Measurements from ENCODE around the gene AHCYL2. TPM values are rescaled to one million over a fixed set of nuclear protein-coding genes. Genes with fewer than 3 reads are reported as not detected.
A peak's percentile ranks its signal among the peaks of the same experiment; 100 is the strongest.

The AHCYL2 gene
- polyA plus RNA-seq, 3 donors: 10.7 to 14.6 (median 12.1) TPM

DNA sequence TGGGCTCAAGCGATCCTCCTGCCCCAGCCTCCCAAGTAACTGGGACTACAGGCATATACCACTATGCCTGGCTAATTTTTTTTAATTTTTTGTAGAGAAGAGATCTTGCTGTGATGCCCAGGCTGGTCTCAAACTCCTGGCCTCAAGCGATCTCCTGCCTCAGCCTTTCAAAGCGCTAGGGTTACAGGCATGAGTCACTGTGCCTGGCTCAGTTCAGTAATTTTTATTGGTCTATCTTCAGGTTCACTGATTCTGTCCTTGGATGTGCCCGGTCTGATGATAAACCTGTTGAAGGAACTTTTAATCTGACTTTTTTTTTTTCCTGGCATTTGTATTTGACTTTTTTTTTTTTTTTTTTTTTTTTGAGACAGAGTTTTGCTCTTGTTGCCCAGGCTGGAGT, 169.3 kb downstream of the AHCYL2 start:
- WGBS (ENCODE audit: insufficient coverage): 100% methylated on average over 2 of the region's 4 CpGs
- Histone ChIP-seq H3K79me2 (ENCODE audit: insufficient read depth, low read length) (no peaks in the 10 kb centered on the region), H3K9ac (ENCODE audit: insufficient read depth, low read length, poor library complexity, severe bottlenecking) (no peak overlapping the region), H4K20me1 (ENCODE audit: insufficient read depth, low read length) (no peaks in the 10 kb centered on the region), H3K36me3 (replicated peaks in 1 of 2; ENCODE audit: control insufficient read depth in 1 of 2, insufficient read depth in 2 of 2, low read length in 2 of 2) (peaks cover 17 to 45% of the 10 kb centered on the region in 2 donors), H3K4me3 (replicated peaks in 1 of 3; ENCODE audit: low read depth in 2 of 3, low read length in 3 of 3) (no peak overlapping the region), H2AFZ (ENCODE audit: insufficient read depth, low read depth, low read length, poor library complexity, severe bottlenecking) (no peak overlapping the region), H3K27me3 (ENCODE audit: control insufficient read depth in 2 of 2, insufficient read depth in 2 of 2, low read length in 2 of 2) (no peaks in the 10 kb centered on the region), H3K27ac (ENCODE audit: low read depth in 1 of 2, low read length in 2 of 2) (no peak overlapping the region), H3K4me2 (replicated peaks; ENCODE audit: extremely low read depth, low read length, poor library complexity, severe bottlenecking) (no peak overlapping the region), H3K9me3 (replicated peaks in 1 of 2; ENCODE audit: control insufficient read depth in 1 of 2, insufficient read depth in 1 of 2, low read length in 2 of 2) (no peaks in the 10 kb centered on the region), H3K4me1 (ENCODE audit: control insufficient read depth in 1 of 2, insufficient read depth in 2 of 2, low read length in 2 of 2) (no peaks in the 10 kb centered on the region)
- peaks cover 0 to 3% (median 2%) of the 10 kb centered on the region in 3 donors for H3K27me3 Mint-ChIP-seq (ENCODE audit: low read depth in 3 of 3)
- no peak for DNase-seq
- no peaks in the 10 kb centered on the region for H3K9me3 Mint-ChIP-seq
- peaks cover 36 to 51% of the 10 kb centered on the region in 2 donors for H3K36me3 Mint-ChIP-seq
- TF ChIP-seq, protein P1, sequence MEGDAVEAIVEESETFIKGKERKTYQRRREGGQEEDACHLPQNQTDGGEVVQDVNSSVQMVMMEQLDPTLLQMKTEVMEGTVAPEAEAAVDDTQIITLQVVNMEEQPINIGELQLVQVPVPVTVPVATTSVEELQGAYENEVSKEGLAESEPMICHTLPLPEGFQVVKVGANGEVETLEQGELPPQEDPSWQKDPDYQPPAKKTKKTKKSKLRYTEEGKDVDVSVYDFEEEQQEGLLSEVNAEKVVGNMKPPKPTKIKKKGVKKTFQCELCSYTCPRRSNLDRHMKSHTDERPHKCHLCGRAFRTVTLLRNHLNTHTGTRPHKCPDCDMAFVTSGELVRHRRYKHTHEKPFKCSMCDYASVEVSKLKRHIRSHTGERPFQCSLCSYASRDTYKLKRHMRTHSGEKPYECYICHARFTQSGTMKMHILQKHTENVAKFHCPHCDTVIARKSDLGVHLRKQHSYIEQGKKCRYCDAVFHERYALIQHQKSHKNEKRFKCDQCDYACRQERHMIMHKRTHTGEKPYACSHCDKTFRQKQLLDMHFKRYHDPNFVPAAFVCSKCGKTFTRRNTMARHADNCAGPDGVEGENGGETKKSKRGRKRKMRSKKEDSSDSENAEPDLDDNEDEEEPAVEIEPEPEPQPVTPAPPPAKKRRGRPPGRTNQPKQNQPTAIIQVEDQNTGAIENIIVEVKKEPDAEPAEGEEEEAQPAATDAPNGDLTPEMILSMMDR (IDR thresholded peaks at IDR 0.05): no peak
- intact Hi-C loops (cut with micrococcal nuclease): no loop called here
- no peaks in the 10 kb centered on the region for H3K4me1 Mint-ChIP-seq
- H3K4me3 Mint-ChIP-seq: no peak overlapping the region
- no peak overlapping the region for H3K27ac Mint-ChIP-seq

- Histone ChIP-seq H3K79me2 (ENCODE audit: insufficient read depth, low read length) (no peaks in the 10 kb centered on the region), H3K27ac (ENCODE audit: low read depth in 1 of 2, low read length in 2 of 2) (no peak overlapping the region), H3K4me3 (replicated peaks in 1 of 3; ENCODE audit: low read depth in 2 of 3, low read length in 3 of 3) (no peak overlapping the region), H3K9ac (ENCODE audit: insufficient read depth, low read length, poor library complexity, severe bottlenecking) (no peak overlapping the region), H3K36me3 (replicated peaks in 1 of 2; ENCODE audit: control insufficient read depth in 1 of 2, insufficient read depth in 2 of 2, low read length in 2 of 2) (peaks cover 8 to 35% of the 10 kb centered on the region in 2 donors), H3K4me2 (replicated peaks; ENCODE audit: extremely low read depth, low read length, poor library complexity, severe bottlenecking) (no peak overlapping the region), H3K9me3 (replicated peaks in 1 of 2; ENCODE audit: control insufficient read depth in 1 of 2, insufficient read depth in 1 of 2, low read length in 2 of 2) (no peaks in the 10 kb centered on the region), H3K27me3 (ENCODE audit: control insufficient read depth in 2 of 2, insufficient read depth in 2 of 2, low read length in 2 of 2) (no peaks in the 10 kb centered on the region), H3K4me1 (ENCODE audit: control insufficient read depth in 1 of 2, insufficient read depth in 2 of 2, low read length in 2 of 2) (no peaks in the 10 kb centered on the region), H2AFZ (ENCODE audit: insufficient read depth, low read depth, low read length, poor library complexity, severe bottlenecking) (no peak overlapping the region), H4K20me1 (ENCODE audit: insufficient read depth, low read length) (no peaks in the 10 kb centered on the region)
- peak overlapping the region in 1 of 7 donors; percentile 19 for H3K27ac Mint-ChIP-seq
- 100% methylated on average over 1 of the region's 4 CpGs for WGBS (ENCODE audit: insufficient coverage)
- intact Hi-C loops (cut with micrococcal nuclease): no loop called here
- no peaks in the 10 kb centered on the region for H3K9me3 Mint-ChIP-seq
- H3K4me3 Mint-ChIP-seq: no peak overlapping the region
- H3K4me1 Mint-ChIP-seq: no peaks in the 10 kb centered on the region
- peaks cover 0 to 3% (median 2%) of the 10 kb centered on the region in 3 donors for H3K27me3 Mint-ChIP-seq (ENCODE audit: low read depth in 3 of 3)
- TF ChIP-seq, protein P1 (IDR thresholded peaks at IDR 0.05): no peak
- DNase-seq: no peak
- H3K36me3 Mint-ChIP-seq: peaks cover 36 to 54% of the 10 kb centered on the region in 2 donors
These were observed 170.4 kb downstream of the AHCYL2 start for GRCh38 chr7:129394982-129395914.
